Raji (cell line): Measurements from ENCODE around the gene KRT77.

Source experiments
- POLR2A ChIP-seq: IDR thresholded peaks from 2 replicates; pipeline ENCODE4 v1.6.1; 2011; ENCODE audit warnings: low read depth, low read length, control low read depth; ENCODE audit not compliant: insufficient read depth

The KRT77 gene

DNA sequence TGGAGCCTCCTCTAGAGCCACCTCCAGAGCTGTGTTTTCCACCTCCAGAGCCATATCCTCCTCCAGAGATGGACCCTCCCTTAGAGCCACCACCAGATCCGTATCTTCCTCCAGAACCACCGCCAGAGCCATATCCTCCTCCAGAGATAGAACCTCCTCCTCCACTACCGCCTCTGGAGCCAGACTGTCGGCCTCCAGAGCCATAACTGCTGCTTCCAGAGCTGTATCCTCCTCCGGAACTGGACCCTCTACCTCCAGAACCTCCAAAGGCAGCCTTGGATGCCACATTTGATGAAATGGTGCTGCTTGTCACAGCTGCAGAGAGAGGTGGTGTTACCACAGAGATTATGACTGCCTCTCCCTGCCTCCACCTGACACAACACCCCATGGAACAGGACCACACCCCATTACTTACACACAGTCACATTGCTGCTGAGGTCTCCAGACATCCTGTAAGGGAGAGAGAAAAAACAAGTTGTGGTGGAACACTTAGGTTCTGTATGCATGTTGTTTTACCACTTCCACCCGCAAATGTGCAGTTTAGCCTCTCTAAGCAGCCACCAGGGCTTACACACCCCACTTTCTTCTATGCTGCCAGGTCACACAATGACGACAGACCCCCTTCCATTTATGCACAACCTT is 58.1 kb downstream of the KRT77 start:
- no peak for TF ChIP-seq POLR2A

DNA sequence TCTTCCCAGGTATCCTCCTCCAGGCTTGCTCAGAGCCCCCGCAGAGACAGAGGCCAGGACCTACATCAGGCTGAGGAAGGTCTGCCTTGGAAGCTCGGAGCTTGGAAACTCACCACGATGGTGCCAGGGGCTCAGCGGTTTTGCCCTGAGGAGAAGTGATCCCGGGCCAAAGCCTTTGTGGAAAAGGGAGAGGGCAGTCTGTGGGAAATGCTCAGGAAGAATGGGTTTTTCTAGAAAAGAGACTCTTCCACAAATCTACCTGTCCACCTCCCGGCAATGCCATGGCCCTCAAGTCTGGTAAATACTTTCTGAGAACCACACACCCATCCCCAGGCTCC is 59.3 kb downstream of the KRT77 start:
- no peak for TF ChIP-seq POLR2A

DNA sequence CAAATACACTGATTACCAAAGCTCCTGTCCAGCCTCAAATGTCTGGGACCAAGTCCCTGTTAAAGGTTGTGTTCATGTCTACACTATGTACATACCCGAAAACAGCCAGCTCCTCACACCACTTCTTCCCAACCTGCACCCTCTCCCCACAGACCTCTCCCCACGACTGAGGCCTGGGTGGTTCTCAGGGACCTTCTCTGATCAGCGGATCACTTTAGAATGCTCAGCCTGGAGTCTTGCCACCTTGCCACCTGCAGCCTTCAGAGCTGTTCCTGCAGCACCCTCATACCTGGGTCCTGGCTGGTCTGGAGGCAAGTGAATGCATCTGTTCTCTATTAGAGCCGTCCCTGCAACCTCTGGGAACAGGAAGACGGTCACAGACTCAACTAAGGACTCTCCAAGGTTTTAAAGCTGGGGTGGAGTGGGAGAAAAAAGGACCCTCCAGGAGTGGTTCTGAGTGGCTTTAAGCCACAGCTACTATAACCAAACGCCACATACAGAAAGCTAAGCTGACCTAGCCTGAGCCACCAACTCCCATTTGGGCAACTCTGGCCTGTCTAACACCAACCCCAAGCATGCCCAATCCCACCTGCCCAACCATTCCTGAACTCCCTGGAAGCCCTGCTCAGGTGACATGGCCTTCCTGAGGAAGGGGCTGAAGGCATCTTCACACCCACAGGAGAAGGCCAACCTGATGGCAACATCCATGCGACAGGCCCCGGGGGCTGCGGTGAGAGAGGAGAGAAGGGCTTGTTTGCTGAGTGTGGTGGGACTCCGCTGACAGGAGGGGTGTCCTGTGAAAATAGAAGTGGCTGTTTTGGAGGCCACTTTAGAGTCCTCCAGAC is 59.9 kb downstream of the KRT77 start:
- no peak for TF ChIP-seq POLR2A

DNA sequence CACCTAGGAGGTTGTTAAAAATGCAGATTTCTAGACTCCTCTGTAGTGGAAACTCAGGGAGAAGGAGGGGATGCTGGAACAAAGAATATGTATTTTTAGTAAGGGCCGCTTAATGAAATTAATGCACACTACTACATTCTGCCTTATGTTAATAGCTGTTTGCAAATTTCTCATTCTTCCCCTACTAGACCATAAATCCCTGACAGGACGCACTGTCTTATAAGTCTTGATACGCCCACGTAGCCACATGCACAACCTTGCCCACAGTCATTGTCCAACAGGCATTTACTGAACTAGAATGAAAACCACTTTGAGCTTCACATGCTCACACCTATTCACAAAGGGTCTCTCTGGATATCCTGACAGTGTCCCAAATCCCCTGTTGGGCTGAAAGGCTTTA is 61.9 kb downstream of the KRT77 start:
- TF ChIP-seq POLR2A = no peak
